Right kidney (tissue), 1 donor: ENCODE data around the gene DTNBP1.
A peak's percentile ranks its signal among the peaks of the same experiment; 100 is the strongest.

Experiments
- DNase-seq: peaks from one replicate; pipeline ENCODE4 v3.0.0-alpha.2; 2016

DTNBP1 gene

GRCh38 chr6:15588971-15589634 lies 73.7 kb downstream of the DTNBP1 start:
- DNase-seq: no peak

GRCh38 chr6:15586503-15586902 lies 76.3 kb downstream of the DTNBP1 start:
- no peak for DNase-seq

- DNase-seq: no peak
These were observed 77.0 kb downstream of the DTNBP1 start for GRCh38 chr6:15585760-15586214.

DNA sequence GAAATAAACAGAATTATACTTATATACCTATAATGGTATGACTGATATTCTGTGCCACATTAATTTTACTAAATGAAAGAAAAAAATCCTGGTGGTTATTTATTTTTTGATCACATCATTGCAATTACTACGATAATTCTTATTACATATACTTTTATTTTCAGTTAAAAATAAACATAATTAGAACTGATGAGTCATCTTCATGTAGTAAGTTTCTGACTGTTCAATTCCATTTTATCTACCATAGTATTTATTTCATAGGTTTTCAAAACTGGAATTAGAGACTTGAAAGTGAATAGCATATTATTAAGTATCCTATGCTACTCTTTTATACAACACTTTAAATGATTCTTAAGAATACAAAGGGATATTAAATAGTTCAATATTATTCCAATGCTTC lies 80.3 kb downstream of the DTNBP1 start:
- DNase-seq: no peak

DNA sequence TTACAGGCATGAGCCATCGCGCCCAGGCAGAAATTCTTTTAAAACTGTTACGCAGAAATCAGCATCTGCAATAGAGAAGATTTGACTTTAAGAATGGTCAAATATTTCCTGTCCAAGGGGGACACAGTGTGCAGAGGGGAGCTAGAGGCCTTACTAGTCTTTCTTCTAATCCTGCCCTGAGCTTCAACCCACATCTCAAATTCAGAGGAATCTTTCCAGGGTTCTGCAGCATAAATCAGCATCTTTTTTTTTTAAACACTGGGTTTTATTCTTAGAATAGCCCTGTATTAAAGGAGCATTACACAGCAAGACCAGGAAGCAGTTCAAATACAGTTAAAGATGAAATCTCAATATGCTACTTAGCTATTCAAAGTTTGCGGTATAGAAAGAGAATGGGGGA lies 81.1 kb downstream of the DTNBP1 start:
- DNase-seq: no peak

DNA sequence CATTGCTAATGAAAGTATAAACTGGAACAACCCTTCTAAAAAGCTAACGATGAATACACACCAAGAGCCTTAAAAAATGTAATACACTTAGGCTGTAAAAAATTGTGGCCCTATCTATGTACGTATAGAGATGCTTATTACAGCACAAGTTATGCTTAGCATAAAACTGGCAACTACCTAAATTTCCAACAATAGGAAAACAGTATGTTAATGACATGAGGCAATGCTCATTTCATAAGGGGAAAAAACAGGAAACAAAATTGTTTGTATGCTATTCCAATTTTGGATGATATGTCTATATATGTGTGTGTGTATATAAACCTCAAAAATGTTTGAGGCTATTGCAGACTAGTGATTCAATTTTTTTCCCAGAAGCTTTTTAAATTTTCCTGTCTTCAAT lies 82.5 kb downstream of the DTNBP1 start:
- no peak for DNase-seq

DNA sequence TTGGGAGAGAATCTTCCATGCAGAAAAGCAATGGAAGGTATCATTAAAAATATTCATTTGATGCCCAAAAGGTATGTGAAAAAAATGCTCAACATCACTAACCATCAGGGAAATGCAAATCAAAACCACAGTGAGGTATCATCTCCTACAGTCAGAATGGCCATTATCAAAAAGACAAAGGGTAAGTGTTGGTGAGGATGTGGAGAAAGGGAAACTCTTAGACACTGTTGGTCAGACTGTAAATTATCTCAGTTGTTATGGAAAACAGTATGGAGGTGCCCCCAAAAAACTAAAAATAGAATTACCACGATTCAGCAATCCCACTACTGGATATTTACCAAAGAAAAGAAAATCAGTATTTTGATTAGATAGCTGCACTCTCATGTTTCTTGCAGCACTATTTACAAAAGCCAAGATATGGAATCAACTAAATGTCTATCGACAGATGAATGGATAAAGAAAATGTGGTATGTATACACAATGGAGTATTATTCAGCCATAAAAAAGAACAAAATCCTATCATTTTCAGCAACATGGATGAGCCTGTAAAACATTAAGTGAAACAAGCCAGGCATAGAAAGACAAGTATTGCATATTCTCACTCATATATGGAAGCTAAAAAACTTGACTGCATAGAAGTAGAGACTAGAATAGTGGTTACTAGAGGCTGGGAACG lies 84.0 kb downstream of the DTNBP1 start:
- DNase-seq: no peak

DNA sequence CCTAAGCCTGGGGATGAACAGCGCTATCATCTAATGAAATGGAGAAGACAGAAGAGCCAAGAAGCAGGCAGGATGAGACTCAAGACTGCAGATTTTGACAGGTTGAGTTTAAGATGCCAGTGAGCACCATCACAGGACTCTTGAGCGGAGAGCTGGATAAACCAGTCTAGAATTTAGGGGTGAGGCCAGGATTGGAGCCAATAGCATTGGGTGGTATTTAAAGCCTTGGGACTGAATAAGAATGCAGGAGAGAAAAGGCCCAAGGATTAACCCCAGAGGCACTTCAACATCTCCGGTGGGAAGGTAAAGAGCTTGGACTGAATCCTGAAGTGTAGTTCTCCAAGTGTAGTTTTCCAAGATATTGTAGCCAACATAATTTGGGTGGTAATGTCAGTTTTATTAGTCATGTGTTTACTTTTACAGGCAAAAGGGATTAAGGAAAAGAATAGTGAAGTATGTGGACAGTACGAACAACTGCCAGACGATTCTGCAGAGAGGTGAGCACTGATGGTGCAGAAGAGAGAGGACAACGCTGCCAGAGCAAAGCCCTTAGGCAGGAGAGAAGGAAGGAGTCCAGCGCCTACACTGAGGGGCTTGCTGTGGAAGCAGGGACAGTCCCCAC lies 85.2 kb downstream of the DTNBP1 start:
- no peak for DNase-seq

DNA sequence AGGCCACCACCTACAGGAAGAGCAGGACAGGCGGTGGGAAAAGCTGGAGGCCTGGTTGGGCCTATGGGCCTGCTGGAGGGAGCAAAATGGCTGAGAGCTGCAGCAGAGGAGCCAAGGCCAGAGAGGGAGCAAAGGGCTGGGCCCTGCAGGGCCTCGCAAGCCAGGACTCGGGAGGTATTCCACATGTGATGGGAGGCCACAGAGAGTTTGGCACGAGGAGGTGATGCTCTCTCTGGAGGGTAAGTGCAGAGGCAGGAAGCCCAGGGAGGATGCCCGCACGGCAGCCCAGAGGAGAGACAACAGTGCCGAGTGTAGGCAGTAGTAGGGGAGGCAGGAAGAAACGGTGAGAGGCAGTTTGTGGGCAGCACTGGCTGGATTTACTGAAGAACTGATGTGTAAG lies 85.7 kb downstream of the DTNBP1 start:
- no peak for DNase-seq

GRCh38 chr6:15575357-15576033 lies 87.3 kb downstream of the DTNBP1 start:
- no peak for DNase-seq

GRCh38 chr6:15574486-15574885 lies 88.3 kb downstream of the DTNBP1 start:
- peak; percentile 42 for DNase-seq

- DNase-seq: no peak
These were observed 88.8 kb downstream of the DTNBP1 start for GRCh38 chr6:15574023-15574422.

DNA sequence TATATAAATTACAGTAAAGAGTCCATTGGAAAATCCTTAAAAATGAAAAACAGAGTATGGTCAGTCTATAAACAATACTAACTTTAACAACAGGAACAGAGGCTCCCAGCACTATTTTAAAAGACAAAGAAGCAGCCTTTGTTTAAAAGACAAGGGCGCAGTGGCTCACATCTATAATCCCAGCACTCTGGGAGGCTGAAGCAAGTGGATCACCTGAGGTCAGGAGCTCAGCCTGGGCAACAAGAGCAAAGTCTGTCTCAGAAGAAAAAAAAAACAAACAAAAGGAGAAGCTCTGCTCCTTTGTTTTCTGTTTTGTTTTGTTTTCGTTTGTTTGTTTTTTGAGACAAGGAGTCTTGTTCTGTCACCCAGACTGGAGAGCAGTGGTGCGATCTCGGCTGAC lies 89.4 kb downstream of the DTNBP1 start:
- no peak for DNase-seq

DNA sequence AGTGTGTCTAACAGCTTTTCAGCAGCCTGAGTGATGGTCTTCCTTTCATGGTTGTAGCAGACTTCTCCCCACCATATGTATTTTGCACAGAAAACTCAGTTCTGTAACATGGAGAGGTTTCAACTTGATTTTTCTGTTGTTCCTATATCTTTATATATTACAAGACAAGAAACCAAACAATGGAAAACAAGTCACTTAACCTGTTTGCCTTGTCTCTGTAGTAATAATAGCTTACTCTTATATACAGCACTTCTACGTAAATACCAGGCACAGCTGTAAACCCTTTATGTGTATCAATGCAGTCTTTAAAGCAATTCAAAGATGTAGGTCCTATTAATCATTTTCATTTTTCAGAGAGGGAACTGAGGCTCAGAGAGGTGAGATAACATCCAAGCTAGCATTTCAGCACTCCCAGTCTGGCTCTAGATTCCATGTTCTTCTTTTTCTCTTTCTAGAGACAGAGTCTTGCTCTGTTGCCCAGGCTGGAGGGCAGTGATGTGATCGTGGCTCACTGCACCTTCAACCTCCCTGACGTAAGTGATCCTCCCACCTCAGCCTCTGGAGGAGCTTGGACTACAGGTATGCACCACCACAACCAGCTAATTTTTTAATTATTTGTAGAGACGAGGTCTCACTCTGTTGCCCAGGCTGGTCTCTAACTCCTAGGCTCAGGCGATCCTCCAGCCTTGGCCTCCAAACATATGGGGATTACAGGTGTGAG lies 90.4 kb downstream of the DTNBP1 start:
- DNase-seq: no peak

- DNase-seq: no peak
These were observed 92.7 kb downstream of the DTNBP1 start for GRCh38 chr6:15570171-15570570.

DNA sequence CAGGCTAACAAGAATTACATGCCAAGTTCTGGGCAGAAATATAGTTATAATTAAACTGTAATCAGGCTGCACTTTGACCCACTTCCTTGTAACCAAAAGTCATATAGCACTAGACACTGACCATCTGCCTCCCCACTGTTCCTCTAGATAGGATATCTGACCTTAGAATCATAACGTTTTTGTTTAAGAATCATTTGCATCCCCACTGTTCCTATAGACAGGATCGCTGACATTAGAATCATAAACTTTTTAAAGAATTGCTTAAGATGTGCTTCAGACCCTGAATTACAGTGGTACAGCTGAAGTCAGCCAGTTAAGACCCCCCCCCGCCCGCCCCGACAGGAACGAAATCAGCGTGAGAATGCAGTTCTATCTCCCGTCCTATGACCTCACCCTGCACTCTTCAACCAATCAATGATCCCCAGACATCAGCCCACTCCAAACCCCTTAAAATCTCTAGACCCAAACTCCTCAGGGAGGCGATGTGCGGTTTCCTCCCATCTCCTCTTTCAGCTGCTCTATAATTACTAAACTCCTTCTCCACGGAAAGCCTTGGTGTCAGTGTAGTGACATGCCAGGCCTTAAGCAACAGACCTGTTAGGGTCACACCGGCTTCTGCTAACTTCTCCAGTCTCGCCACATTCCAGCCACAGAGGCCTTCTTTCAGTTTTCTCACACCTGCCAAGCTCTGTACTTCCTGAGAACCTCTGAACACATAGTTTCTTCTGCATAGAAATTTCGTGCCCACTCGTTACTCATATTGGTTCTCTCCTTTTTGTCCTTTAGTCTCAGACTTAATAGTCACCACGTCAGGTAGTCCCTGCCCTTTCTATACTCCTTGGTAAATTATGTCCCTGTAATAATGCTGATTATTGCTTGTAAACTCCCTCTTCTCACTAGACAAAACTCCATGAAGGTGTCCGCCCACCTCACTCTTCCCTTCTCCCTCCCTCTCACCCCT lies 93.5 kb downstream of the DTNBP1 start:
- peak; percentile 36 for DNase-seq

- no peak for DNase-seq
These were observed 99.9 kb downstream of the DTNBP1 start for GRCh38 chr6:15562977-15563376.

GRCh38 chr6:15561447-15562199 lies 101.2 kb downstream of the DTNBP1 start:
- DNase-seq: no peak

DNA sequence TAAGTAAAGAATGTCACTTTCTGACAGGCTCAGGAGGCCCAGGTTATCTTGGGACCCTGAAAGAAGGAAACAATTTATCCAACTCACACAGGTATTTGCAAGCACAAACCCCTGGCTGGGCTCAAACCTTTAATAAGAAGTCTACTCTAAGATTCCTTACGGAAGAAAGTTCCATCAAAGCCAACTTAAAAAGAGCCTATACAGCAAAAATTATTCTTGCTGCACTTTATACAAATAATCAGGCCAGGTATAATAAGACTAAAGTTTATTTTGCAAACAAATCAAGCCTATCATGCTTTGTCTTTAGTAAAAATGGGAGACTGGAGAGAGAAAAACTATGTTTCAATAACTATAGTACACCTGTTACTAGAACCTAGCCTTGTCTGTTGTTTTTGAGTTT lies 102.1 kb downstream of the DTNBP1 start:
- no peak for DNase-seq

DNA sequence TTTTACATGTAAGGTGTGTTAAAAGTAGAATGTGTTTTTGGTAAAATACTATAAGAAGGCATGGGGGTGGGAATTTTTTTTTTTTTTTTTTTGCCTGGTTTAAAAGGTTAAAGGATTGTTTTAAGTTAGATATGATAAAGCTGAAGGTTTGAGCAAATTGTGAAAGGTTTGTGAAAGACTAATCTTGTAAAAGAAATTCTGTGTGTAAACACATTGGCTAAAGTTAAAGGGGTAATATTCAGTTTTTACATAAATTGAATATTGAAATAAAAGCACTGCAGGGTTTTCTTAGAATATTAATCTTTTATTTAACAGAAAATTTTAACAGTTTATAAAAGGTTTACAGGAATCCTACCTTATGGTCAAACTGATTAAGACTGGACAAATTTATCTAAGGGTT lies 105.7 kb downstream of the DTNBP1 start:
- DNase-seq: no peak

DNA sequence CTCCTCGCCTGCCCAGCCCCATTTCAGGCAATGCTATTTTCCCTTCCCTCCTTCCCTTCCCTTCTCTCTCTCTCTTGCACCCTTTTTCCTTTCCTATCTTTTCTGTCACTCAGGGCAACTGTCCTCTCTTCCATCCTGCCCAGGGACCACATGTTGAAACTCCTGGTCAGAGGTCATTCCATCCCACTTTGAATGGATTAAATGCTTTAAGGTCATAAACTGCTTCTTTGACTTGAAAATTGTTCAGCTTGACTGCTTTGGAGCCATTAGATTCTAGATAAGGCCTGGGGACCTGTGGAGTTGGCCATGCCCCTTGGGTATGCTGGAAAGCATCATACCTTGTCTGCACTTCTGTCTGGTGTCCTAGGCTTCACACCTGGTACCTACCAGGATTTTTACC lies 106.1 kb downstream of the DTNBP1 start:
- DNase-seq: no peak
